Right ventricle myocardium inferior (tissue), 1 donor: ENCODE data around the gene CRLF2. TPM values are rescaled to one million over a fixed set of nuclear protein-coding genes. Genes with fewer than 3 reads are reported as not detected.

Experiments
- ATAC-seq: fragments of 200-7000 bp; cut with Tn5 transposase; one replicate; pipeline ENCODE4 v1.9.1; 2020; ENCODE audit warnings: mild to moderate bottlenecking, moderate library complexity
- DNase-seq: peaks from one replicate; pipeline ENCODE4 v3.0.0; 2021; ENCODE audit errors: missing footprints
- intact Hi-C: fragments of 100-400 bp; cut with DNase I; formaldehyde crosslinking; loops from one replicate; pipeline ENCODE4 v1.11.0; 2022
- total RNA-seq: library from RNA; stranded (reverse); fragmentation: NEBNext Ultra II Directional; extraction: Animal tissue kit (Norgen Biotek cat#: 25700); gene quantifications from one replicate; pipeline ENCODE4 v1.2.1, GENCODE V29; 2021
- donor health status: DM: no; HTN: yes; CAD: no; lungs with severe emphysema.

Gene CRLF2
- total RNA-seq, 1 donor from 2014 or later: not detected

GRCh38 chrX:1151378-1152077 is 60.9 kb downstream of the CRLF2 start:
- ATAC-seq (no peak), DNase-seq (no peak)
- intact Hi-C loops: no loop called here

GRCh38 chrX:1150569-1151347 is 61.7 kb downstream of the CRLF2 start:
- intact Hi-C loops: no loop called here
- no peak for DNase-seq
- ATAC-seq: no peak

DNA sequence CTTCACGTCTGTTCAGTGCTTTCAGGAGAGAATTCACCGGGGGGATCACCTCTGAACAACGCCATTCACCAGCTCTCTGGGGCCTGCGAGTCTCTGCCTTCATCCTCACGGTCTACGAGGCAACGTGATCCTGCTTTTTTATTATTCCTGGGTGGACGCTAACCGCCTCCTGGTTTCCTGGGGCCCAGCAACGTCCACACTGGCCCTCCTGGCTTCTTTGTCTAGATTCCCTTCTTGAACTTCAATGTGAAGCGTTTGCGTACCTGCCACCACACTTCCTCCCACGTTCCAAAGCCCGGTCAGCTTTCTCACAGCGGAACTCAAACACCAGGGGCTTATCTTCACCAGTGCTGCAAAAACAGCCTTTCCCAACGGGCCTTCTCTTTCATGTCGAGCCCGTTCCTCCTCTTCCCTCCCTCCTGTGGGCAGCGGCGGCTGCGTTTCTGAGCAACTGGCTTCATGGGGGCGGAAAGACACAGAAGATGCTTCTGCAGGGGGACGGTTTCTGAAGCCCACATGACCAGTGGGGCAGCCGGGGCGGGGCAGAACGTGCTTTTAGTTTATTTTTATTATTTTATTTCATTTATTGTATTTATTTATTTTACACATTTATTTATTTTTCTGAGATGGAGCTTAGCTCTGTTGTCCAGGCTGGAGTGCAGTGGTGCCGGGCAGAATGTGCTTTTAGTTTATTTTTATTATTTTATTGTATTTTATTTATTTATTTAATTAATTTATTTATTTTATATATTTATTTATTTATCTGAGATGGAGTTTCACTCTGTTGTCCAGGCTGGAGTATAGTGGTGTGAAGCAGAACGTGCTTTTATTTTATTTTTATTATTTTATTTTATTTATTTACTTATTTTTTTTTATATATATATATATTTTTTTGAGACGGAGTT is 64.6 kb downstream of the CRLF2 start:
- ATAC-seq: no peak
- intact Hi-C loops: no loop called here

GRCh38 chrX:1144293-1144692 is 68.2 kb downstream of the CRLF2 start:
- ATAC-seq: no peak
- no peak for DNase-seq
- intact Hi-C loops: no loop called here

More for the DNA sequence above, 64.6 kb downstream of the CRLF2 start:
- no peak for DNase-seq

Other genes starting within 250 kb of the CRLF2 start
- 3.6 TPM for gene CSF2RA, start 56.2 kb upstream of the CRLF2 start, total RNA-seq
- 8.1 TPM for gene IL3RA, start 124.1 kb upstream of the CRLF2 start, total RNA-seq
- gene SLC25A6, start 179.5 kb upstream of the CRLF2 start, total RNA-seq: 145 TPM
- 33.1 TPM for gene ASMTL, start 240.3 kb upstream of the CRLF2 start, total RNA-seq